ENCODE measurements around the gene OR2A7.
"Not testable (repeated sequence)": the region's sequence is repeated elsewhere in the genome, so short reads cannot be mapped to it uniquely, and the experiment has no call there.

OR2A7 gene

GRCh38 chr7:144259067-144259466 is 5.5 kb downstream of the OR2A7 start:
- DNase-seq (ENCODE audit: low read depth); H3K4me3 ChIP-seq (replicated peaks; ENCODE audit: low read depth, low read length): not testable (repeated sequence)

GRCh38 chr7:144256112-144256511 is 8.5 kb downstream of the OR2A7 start:
- no peak overlapping the region for H3K4me3 ChIP-seq (replicated peaks; ENCODE audit: low read depth, low read length)
- TF ChIP-seq CTCF (IDR thresholded peaks at IDR 0.05; ENCODE audit: low read length, missing control alignments), result no peak
- DNase-seq (ENCODE audit: low read depth), result peak; percentile 77

DNA sequence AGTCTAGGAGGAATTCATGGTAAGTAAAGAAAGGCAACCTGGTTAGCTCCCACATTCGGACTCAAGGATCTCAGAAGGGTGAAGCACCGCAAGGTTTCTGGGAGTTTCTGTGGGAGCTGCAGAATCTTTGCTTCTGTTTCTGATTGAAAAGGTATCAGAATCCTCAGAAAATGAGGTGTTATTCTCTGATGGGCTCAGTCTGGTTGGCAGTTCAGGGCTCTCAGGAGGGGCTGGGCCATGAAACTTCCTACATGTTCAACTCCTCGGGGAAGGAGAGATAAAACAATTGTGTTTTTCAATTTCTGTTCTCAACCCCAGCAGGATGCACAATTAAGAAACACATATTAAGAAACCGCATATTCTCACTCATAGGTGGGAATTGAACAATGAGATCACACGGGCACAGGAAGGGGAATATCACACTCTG is 9.1 kb downstream of the OR2A7 start:
- peak; percentile 2 for DNase-seq (ENCODE audit: low read depth)
- H3K4me3 ChIP-seq (replicated peaks; ENCODE audit: low read depth, low read length), result no peak overlapping the region
- no peak for TF ChIP-seq CTCF (IDR thresholded peaks at IDR 0.05; ENCODE audit: low read length, missing control alignments)

DNA sequence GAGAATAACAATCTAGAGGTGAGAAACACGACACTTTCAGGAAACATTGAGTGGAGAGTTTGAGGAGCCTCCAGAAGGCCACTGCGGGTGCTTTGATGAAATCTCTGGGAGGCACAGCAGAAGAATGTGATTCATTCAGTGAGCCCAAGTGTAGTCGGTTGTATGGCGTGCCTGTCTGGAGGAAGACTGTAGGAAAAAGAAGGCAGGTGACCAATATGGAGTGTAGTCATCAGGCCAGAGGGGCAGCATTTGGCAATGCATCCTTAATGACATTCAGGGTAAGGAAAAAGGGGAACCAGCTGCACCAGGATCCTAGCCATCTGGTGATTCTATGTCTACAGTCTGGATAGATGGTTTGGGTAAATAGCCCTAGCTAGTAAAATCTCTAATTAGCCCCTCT is 12.3 kb downstream of the OR2A7 start:
- H3K4me3 ChIP-seq (replicated peaks; ENCODE audit: low read depth, low read length); DNase-seq (ENCODE audit: low read depth): not testable (repeated sequence)

DNA sequence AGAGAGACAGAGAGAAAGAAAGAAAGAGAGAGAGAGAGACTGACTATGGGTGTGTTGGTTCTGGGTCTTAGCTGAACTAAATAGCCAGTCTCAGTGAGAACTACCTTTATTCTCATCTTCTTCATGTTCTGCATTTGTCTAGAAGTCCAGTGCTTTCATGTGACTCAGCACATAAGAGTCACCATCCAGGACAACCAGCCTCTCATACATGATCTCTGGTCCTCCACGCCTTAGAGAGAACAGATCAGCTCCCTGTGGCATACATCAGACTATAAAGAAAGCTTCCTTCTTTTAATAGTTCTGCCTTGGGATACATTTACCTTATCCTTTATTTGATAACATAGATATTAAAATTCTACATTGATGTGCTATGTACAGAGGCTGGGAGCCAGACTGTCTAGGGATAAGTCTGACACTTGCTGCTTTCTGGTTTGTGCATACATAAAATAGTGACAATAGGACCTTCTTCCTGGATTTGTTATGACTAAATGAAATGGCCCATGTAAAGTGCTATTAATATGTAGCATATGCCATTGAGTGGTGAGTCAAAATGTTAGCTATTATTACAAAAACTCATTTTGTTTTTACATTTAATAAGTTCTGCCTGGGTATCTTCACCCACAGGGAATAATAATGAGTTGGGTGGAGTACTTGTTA is 16.8 kb downstream of the OR2A7 start:
- not testable (repeated sequence) for H3K4me3 ChIP-seq (replicated peaks; ENCODE audit: low read depth, low read length); DNase-seq (ENCODE audit: low read depth)

GRCh38 chr7:144246967-144247366 is 17.6 kb downstream of the OR2A7 start:
- H3K4me3 ChIP-seq (replicated peaks; ENCODE audit: low read depth, low read length); DNase-seq (ENCODE audit: low read depth): not testable (repeated sequence)

DNA sequence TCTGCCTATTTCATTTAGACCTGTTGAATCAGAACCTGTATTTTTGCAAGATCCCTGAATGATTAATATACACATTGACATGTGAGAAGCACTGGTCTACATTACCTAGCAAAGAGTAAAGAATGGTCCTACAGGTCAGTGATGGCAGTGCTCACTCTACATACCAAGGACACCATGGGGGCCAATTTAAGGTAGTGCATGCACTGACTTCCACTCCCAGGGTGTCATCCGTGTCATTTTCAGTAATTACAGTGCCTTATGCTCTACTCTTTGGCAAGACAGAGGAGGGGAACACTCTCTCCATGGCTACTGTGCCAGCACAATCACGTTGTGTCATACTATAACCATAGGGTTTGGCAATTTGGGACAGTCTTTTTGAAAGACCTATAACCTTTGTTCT is 19.2 kb downstream of the OR2A7 start:
- DNase-seq (ENCODE audit: low read depth); H3K4me3 ChIP-seq (replicated peaks; ENCODE audit: low read depth, low read length): not testable (repeated sequence)

DNA sequence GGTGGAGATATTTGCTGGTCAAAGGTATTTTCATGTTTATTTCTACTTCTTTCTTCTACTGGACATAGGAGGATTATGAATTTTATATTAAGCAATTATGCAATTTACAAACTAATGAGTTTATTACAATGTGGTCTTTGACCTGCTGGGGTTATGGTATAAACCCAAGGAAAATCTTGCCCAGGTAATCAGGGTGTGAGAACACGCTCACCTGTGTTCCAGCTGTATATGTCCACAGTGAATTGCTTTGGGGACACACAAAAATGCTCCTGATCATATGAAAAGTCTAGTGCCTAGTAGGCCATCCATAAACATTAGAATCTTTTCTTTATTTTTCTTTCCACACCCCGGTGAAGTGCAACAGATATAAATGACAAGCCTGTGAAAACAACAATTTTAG is 25.2 kb downstream of the OR2A7 start, which contains the start of gene OR2A42:
Gene OR2A42 (minus strand): TSS at position 241 of the 400 bp plus-strand sequence. CDS start 6,762 bp downstream, outside the sequence.
- not testable (repeated sequence) for DNase-seq (ENCODE audit: low read depth); H3K4me3 ChIP-seq (replicated peaks; ENCODE audit: low read depth, low read length)

DNA sequence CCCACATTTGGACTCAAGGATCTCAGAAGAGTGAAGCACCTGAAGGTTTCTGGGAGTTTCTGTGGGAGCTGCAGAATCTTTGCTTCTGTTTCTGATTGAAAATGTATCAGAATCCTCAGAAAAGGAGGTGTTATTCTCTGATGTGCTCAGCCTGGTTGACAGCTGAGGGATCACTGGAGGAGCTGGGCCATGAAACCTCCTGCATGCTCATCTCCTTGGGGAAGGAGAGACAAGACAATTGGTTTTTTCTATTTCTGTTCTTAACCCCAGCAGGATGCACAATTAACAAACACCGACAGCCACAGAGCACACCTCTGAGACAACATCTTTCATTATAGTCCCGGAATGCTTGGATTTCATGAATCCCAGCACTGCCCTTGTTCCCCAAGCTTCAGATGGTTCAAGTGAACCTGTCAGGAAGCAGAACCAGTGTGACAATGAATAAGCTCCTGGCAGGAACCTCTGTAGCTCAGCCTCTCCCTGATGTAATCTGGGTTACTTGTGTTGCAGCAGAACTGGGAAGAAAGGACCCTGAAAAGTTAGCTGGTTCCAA is 26.0 kb downstream of the OR2A7 start:
- H3K4me3 ChIP-seq (replicated peaks; ENCODE audit: low read depth, low read length); DNase-seq (ENCODE audit: low read depth): not testable (repeated sequence)

GRCh38 chr7:144233039-144233438 is 31.6 kb downstream of the OR2A7 start:
- not testable (repeated sequence) for H3K4me3 ChIP-seq (replicated peaks; ENCODE audit: low read depth, low read length); DNase-seq (ENCODE audit: low read depth)

DNA sequence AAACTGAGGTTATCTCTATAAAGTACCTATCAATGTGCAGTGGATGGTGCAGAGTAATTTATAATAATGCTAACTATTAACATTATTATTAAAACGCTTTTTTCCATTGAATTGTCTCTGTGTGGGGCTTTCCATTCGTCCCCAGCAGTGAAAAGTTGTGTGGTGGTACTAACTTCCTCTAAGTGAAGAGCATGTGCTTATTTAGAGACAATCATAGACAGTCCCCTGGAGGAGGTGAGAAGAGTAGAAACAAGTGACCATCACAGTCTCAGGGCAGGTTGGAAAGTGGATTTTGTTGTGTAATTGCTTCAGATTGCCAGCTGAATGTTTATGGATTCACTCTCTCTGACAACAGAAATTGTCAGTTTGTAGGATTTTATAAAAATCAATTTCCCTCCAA is 33.6 kb downstream of the OR2A7 start:
- H3K4me3 ChIP-seq (replicated peaks; ENCODE audit: low read depth, low read length); DNase-seq (ENCODE audit: low read depth): not testable (repeated sequence)

DNA sequence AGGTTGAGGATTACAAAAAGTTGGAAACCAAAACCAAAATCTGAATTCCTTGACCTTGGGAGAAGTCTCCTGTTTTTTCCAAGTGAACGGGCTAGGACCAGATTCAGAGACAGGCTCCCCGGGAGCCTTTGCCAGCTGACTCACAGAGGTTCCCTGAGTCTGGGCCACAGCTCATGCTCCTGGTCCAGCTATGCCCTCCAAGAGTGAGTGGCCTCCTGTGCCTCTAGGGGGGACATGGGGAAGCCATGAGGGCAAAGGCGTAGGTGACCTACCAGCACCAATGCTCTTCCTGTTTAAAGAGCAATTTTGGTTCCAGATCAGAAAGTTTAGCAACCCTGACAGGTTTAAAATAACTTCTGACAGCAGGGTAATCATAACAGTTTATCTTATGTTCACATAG is 35.8 kb downstream of the OR2A7 start:
- not testable (repeated sequence) for H3K4me3 ChIP-seq (replicated peaks; ENCODE audit: low read depth, low read length); DNase-seq (ENCODE audit: low read depth)

- DNase-seq (ENCODE audit: low read depth); H3K4me3 ChIP-seq (replicated peaks; ENCODE audit: low read depth, low read length): not testable (repeated sequence)
Observed at GRCh38 chr7:144226866-144227265, 37.7 kb downstream of the OR2A7 start.

DNA sequence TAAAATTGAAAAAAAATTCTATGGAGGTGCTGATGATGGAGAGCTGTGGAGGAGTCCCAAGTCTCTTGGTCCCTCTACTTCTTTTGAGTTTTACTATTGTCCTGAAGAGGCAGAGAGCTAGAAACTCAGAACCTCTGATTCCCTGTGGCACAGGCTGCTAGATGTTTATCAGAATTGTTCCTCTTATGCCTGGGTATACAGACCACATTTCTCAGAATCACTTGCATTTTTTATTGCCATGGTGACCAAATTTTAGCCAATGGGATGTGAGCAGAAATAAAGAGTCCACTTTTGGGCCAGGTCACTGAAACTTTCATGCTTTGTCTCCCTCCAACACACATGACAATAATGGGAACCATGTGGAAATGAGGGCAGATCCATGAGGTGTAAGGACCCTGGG is 40.9 kb downstream of the OR2A7 start:
- DNase-seq (ENCODE audit: low read depth), result not testable (repeated sequence)

DNA sequence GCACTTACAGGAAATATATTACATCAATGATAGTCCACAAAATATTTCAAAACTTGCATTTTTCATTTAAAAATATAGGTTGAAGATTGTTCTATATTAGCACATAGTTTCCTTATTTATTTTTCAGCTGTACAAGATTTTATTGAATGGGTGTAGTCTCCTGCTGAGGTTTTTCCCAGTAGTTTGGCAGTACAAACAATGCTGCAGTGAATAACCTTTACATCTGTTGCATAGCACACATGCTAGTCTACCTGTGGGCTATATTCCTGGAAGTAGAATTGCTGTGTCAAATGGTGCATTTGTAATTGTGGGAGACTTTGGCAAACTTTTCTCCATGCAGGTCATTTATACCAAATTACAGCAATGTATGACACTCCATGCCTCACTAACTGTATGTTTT is 44.1 kb downstream of the OR2A7 start:
- not testable (repeated sequence) for DNase-seq (ENCODE audit: low read depth); H3K4me3 ChIP-seq (replicated peaks; ENCODE audit: low read depth, low read length)

More for the DNA sequence above, 40.9 kb downstream of the OR2A7 start:
- not testable (repeated sequence) for H3K4me3 ChIP-seq (replicated peaks; ENCODE audit: low read depth, low read length)

DNA sequence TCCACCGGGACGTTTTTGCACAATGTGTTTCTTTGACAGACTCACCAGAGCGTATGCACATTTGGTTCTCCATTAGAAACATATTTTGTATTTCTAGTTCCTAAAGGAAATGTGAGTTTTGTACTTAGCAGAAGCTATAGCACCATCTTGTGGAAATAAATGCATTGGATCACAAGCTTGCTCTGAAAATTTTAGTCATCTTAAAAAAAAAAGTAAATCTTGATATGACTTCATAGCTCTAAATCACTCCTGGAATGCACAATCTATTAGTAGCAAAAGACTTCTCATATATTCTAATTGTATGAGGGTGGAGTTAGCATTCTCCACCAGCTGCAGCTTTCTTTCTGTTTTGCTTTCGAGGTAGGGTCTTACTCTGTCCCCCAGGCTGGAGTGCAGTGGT is 45.4 kb downstream of the OR2A7 start:
- not testable (repeated sequence) for H3K4me3 ChIP-seq (replicated peaks; ENCODE audit: low read depth, low read length); DNase-seq (ENCODE audit: low read depth)

DNA sequence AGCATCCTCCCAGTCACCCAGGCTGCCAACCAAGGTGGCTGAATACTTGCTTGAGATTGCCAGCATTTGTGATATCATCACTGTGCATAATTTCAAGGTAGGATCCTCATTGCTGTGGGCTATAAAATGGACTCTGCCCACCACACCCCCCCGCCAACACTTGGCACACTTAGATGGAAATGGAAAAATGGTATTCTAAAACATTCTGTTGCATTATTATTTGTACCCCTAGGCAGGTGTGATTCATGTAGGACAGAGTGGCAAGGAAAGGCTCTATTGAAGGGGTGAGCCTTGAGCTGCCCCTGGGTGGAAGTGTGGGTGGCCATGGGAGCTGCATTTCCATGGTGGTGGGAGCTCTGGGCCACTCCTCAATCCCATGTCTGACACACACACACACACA is 46.0 kb downstream of the OR2A7 start:
- H3K4me3 ChIP-seq (replicated peaks; ENCODE audit: low read depth, low read length); DNase-seq (ENCODE audit: low read depth): not testable (repeated sequence)
